DMS153 treated with DMSO at 0.1 percent for 48 hours (cell line): ENCODE data around the gene ADGRD1.

ENCODE experiments used
- DNase-seq: peaks from one replicate; lab custom pipeline; 2025; ENCODE audit not compliant: unreplicated experiment; lab: John Stamatoyannopoulos, UW

ADGRD1 gene

GRCh38 chr12:131052063-131052781 lies 98.5 kb downstream of the ADGRD1 start:
- no peak for DNase-seq

GRCh38 chr12:131052929-131053328 lies 99.2 kb downstream of the ADGRD1 start:
- DNase-seq: no peak

GRCh38 chr12:131053567-131053966 lies 99.9 kb downstream of the ADGRD1 start:
- no peak for DNase-seq

DNA sequence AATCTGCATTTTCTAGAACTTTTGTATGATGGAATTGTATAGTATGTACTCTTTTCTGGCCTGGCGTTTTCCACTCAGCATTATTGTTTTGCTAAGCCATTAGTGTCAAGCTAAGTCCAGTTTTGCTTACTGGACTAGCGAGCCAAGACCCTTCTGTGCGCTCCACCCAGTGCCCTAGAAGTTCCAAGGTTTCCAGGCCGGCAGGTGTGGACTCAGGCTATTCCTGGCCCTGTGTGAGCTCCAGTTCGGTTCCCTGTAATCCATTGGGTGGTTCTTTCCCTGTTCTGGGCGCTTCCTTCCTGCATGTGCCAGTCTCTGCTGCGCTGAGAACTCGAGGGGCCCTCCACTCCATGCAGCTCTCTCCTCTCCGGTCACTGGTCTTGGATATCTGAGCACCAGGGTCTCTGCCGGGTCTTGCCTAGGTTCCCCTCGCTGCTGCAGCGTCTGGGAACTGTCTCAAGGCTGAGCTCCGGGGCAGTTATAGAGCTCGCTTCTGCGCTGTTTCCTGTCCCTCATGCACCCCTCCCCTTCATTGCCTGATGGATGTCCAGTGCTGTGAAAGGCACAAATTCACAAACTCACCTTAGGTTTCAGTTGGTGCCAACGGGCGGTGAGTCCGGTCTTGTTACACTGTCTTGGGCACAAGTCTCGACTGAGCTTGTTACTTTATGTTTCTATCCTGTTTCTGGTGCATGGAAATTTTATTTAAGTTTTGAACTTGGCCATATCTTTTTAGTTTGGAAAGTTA lies 100.8 kb downstream of the ADGRD1 start:
- DNase-seq: no peak

- DNase-seq: no peak
These were observed 101.4 kb downstream of the ADGRD1 start for GRCh38 chr12:131055093-131055465.

GRCh38 chr12:131055596-131056233 lies 102.0 kb downstream of the ADGRD1 start:
- no peak for DNase-seq

DNA sequence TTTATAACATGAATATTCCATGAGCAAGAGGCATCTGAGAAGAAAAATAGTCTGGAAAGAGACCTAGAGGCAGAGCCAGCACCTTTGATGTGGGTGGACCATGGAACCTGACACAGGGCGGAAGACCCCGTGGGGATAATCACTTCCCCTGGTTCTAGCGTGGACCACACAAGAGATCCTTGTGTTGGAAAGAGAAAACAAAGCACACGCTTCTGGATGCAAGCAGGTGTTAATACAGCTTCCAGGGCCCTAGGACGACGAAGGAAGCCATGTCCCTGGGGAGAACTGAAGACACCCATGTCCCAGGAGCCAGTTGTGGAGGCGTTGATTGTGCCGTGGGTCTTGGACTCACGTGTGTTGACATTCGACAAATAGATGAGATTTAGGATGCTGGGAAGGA lies 102.9 kb downstream of the ADGRD1 start:
- DNase-seq: no peak

DNA sequence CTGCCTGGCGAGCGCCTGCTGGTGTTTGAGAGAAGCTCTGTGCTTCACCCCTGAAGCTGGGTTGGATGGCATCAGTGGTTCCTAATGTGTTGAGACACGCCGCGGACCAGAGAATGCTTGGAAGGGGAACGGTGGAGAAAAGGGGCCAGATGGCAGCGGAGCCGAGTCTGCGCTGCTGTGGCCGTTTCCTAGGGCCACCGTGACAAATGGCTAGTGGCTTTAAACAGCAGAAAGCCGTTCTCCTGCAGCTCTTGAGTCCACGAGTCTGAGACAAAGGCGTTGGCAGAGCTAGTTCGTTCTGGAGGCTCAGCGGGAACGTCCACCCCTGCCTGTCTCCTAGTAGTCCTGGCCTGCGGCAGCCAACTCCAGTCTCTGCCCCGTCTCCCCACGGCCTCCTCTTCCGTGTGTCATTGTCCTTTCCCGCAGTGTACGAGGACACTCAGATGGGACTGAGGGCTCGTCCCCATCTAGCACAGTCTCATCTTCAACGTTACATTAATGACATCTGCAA lies 103.6 kb downstream of the ADGRD1 start:
- DNase-seq: no peak

DNA sequence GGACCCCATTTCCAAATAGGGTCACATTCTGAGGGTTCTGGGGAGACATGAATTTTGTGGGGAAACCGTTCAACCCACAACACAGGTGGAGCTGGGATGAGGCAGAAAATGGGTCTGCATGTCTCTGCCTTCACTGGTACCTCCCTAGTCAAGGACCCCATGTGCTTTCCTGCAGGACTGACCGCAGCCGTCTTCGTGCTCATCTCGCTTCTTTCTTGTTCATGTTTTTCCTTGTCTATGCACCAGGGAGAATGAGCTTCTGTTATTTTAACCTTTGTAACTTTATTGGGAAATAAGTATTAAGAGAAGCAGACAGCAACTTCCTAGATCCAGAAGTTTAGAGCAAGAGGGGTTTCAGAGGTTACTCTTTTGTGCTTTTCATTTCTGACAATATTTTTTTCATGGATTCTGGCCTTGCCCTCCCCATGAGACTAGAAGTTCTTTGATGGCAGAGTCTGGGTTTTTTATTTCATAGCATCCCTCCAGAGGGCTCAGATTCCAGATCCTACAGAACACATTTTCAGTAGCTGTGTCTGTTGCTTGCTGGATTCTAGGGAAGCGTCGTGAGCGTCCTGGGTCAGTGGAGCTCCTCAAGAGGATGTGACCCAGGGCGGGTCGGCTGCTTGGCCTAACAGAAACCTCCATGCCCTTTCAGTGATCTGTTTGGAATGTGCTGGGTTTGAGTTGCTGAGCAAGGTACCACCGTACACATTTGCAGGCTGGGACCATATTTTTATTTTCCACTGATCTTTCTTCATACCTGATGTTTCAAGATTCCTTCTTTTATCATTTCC lies 104.2 kb downstream of the ADGRD1 start:
- no peak for DNase-seq

- no peak for DNase-seq
These were observed 105.0 kb downstream of the ADGRD1 start for GRCh38 chr12:131058700-131059099.

DNA sequence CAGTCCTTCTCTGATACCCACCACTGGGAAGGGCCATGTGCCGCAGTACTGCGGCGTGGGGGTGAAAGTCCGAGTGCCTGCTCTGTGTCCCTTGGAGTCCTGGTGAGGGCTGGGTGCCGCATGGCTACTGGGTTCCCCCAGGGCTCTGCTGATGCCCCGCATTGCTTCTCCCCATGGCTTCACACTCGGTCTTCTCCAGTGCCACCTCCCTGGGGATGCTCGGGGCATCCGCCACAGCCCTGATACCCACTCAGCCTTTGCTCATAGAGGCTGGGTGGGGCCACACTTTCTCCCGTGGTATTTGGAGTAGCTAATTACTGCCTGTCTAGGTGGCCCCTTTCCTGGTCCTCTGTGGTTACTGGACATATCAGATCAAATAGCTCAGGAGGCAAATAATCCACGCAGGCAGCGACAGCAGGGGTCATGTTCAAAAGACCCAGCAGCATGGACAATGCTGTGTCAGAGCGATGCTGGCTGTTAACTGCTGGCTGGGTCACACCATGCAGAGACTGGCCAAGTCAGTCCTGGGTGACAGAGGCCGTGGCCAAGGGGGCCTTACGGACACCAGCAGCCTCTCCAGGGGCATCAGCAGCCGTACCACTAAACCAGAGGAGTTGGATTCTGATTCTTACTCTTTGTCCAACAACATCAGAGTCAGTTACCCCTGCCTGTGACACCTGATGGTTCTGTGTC lies 106.5 kb downstream of the ADGRD1 start:
- no peak for DNase-seq

GRCh38 chr12:131061041-131061806 lies 107.5 kb downstream of the ADGRD1 start:
- no peak for DNase-seq

GRCh38 chr12:131063413-131063812 lies 109.7 kb downstream of the ADGRD1 start:
- DNase-seq: no peak

GRCh38 chr12:131063960-131064359 lies 110.3 kb downstream of the ADGRD1 start:
- DNase-seq: no peak

DNA sequence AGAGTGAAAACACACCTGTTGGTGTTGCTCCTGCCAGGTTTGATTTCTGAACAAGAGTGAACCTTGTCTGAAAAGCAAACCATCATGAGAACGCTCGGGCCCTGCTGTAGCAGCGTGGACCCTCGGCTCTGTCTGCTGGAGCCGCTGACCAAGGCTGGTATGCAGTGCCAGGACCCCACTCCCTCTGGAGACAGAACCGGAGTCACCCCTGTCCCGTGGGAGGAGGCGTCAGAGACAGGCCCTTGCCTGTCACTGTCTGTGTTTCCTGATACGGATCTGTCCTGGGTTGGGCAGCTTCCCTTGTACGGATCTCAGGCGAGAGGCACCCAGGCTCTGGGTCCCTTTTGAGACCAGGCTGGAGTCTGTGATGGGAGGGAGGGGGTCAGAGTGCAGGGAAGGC lies 111.6 kb downstream of the ADGRD1 start:
- no peak for DNase-seq

DNA sequence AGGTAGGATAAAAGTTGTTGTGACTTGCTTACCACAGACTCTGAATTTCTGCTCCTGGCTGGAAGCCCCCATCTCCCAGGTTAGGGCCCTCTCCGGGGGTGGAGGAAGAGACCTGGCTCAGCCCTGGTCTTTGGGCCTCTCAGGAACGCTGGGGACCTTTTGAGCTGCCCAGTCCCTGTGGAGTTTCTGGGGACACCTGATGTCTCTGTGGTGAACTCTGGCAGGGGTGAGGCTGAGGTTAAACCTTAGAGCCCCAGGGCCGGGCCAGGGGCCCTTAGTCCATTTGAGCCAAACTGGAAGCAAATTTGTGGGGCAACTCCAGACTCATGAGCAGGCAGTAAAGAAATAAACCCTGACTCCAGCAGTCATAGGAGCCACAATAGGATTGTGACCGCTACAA lies 112.1 kb downstream of the ADGRD1 start:
- DNase-seq: no peak

DNA sequence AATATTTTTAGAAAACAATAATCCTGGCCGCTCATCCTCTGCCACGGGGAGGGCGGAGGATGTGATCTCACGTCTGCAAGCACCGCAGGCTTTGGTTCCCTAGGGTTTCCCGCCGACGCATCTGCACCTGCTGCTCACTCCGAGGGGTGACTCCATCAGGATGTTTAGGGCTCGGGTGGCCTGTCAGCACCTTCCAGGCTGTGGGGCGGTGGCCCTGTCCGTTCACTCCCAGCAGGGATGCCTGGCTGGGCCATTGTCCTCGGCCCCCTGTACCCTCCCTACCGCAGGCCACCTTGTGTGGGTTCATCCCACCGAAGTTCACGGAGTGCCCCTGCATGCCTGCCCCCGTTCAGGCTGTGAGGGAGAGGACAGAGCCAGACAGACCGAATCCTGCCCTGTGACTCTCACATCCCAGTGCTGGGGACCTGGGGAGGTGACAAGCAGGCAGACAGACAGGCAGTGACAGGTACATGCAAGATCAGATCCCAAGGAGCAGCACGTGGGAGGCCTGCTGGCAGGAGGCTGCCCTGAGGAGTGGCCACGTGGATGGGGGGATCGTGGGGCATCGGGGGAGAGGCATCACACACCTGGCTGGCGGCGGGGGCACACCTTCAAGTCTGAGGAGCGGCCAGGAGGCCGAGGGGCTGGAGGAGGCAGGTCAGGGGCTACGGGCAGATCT lies 112.6 kb downstream of the ADGRD1 start:
- no peak for DNase-seq

DNA sequence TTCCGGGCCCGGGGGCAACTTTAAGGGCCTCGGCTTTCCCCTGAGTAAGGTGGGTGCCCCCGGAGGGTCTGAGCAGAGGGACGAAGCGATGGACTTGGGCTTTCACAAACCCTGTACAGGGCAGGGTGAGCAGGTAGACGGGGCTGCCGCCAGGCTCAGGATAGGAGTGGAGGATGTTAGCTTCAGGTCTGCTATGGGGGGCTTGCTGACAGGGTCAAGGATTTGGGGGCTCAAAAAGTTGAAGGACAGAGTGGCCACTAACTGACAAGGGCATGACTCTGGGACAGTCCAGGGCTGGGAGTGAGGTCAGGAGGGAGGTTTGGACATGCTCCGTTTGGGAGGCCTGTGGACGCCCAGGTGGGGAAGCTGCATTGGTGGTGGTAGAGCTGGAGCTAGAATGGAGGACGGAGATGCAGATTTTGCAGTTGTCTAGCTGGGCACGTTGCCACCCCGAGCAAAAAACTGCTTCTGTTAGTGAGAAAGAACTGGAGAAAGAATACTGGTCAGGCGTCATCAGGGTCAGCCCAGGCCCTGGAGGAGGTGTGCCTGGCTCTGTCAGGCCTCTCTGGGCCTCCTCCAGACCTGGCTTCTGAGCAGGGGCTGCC lies 113.3 kb downstream of the ADGRD1 start:
- no peak for DNase-seq
